Mucosa of descending colon (tissue), 3 donors: ENCODE results near the gene UBAC1. TPM values are rescaled to one million over a fixed set of nuclear protein-coding genes. Genes with fewer than 3 reads are reported as not detected.

ENCODE experiments used
- total RNA-seq, 3 donors: library from RNA; stranded (reverse); fragmentation: NEBNext Ultra II Directional in 2 of 3; extraction: Animal tissue kit (Norgen Biotek cat#: 25700) in 2 of 3; gene quantifications; one replicate each; pipeline versions ENCODE4 v1.2.1 to v1.2.4, GENCODE V29; 2021 to 2023
- donor health status: DM: no; HTN: no; CAD: no; lungs with moderate emphysema.
- donor health status: DM: no; HTN: no; CAD: no.
- donor health status: DM: no; HTN: yes; CAD: no.

Gene UBAC1
- total RNA-seq, 3 donors from 2014 or later, result 55.5 to 70.4 (median 64.0) TPM

Other genes starting within 250 kb of the UBAC1 start
- gene CAMSAP1, start 53.8 kb downstream of the UBAC1 start, total RNA-seq, result 10 to 100 TPM; 11.5 to 37.8 (median 14.3) TPM
- gene NACC2, start 133.9 kb upstream of the UBAC1 start, total RNA-seq, result 10 to 100 TPM; 15.9 to 81.3 (median 22.1) TPM
- gene TMEM250, start 157.5 kb upstream of the UBAC1 start, total RNA-seq, result 10 to 100 TPM; 47.4 to 54.1 (median 52.0) TPM
- not detected for gene LHX3, start 243.8 kb upstream of the UBAC1 start, total RNA-seq